Measurements from ENCODE around the gene HNRNPH3. TPM values are rescaled to one million over a fixed set of nuclear protein-coding genes. Genes with fewer than 3 reads are reported as not detected.

Gene HNRNPH3
- total RNA-seq, 1 donor from 2014 or later: 97.2 TPM

GRCh38 chr10:68336754-68337351, 5.0 kb downstream of the HNRNPH3 start:
- Mint-ChIP-seq H3K4me1 (ENCODE audit: unreplicated experiment) (peaks cover 46% of the 10 kb centered on the region), H3K27ac (ENCODE audit: unreplicated experiment) (peak overlapping the region; percentile 16), H3K4me3 (ENCODE audit: unreplicated experiment) (peak overlapping the region; percentile 55), H3K9me3 (ENCODE audit: unreplicated experiment) (no peaks in the 10 kb centered on the region), H3K36me3 (ENCODE audit: unreplicated experiment) (peaks cover 48% of the 10 kb centered on the region), H3K27me3 (ENCODE audit: unreplicated experiment) (no peaks in the 10 kb centered on the region)
- no peak for DNase-seq (ENCODE audit: extremely low spot score, unreplicated experiment)
- TF ChIP-seq CTCF (IDR thresholded peaks at IDR 0.05): no peak

GRCh38 chr10:68340358-68341080, 8.7 kb downstream of the HNRNPH3 start:
- Mint-ChIP-seq H3K4me3 (ENCODE audit: unreplicated experiment) (no peak overlapping the region), H3K27me3 (ENCODE audit: unreplicated experiment) (no peaks in the 10 kb centered on the region), H3K9me3 (ENCODE audit: unreplicated experiment) (no peaks in the 10 kb centered on the region), H3K4me1 (ENCODE audit: unreplicated experiment) (peaks cover 39% of the 10 kb centered on the region), H3K27ac (ENCODE audit: unreplicated experiment) (peak overlapping the region; percentile 45), H3K36me3 (ENCODE audit: unreplicated experiment) (peaks cover 62% of the 10 kb centered on the region)
- DNase-seq (ENCODE audit: extremely low spot score, unreplicated experiment): no peak
- no peak for TF ChIP-seq CTCF (IDR thresholded peaks at IDR 0.05)

DNA sequence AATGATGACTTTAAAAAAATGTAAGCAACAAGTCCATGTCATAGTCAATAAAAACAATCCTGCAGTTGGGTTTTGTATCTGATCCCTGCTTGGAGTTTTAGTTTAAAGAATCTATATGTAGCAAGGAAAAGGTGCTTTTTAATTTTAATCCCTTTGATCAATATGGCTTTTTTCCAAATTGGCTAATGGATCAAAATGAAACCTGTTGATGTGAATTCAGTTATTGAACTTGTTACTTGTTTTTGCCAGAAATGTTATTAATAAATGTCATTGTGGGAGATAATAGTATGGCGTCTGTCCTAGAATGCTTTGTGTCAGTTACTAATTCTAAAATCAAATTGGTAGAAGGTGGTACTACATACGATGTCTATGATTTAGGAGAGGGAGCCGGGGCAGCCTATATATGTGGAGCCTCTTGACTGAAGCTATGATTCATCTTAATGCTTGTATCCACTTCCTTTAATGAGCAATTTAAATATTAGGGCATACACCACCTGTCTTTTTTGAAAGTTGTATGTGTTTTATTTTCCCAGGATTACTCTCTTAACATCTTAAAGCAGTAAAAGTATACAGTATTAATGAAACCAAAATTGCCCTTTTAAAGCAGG, 11.1 kb downstream of the HNRNPH3 start:
- Mint-ChIP-seq H3K4me1 (ENCODE audit: unreplicated experiment) (peaks cover 14% of the 10 kb centered on the region), H3K36me3 (ENCODE audit: unreplicated experiment) (peaks cover 67% of the 10 kb centered on the region), H3K9me3 (ENCODE audit: unreplicated experiment) (no peaks in the 10 kb centered on the region), H3K27ac (ENCODE audit: unreplicated experiment) (no peak overlapping the region), H3K4me3 (ENCODE audit: unreplicated experiment) (no peak overlapping the region), H3K27me3 (ENCODE audit: unreplicated experiment) (no peaks in the 10 kb centered on the region)
- no peak for TF ChIP-seq CTCF (IDR thresholded peaks at IDR 0.05)
- no peak for DNase-seq (ENCODE audit: extremely low spot score, unreplicated experiment)

DNA sequence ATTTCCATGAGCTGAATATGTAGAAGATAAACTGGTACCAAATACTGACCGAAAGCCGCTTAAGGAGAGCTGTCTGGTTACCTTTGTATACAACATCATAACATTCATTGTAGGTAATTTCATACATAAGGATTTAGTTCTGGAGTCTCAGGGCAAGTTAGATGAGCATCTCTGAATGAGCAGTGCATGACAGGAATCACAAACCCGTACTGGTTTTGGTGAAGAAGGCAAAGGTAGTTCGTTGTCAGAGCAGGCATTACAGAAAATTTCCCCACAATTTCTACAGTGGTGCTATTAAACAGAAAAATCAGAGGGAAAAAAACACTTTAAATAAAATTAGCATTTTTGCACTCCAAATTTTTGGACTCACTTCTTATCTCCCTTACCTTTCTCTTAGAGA, 13.8 kb downstream of the HNRNPH3 start:
- TF ChIP-seq CTCF (IDR thresholded peaks at IDR 0.05): no peak
- Mint-ChIP-seq H3K9me3 (ENCODE audit: unreplicated experiment) (no peaks in the 10 kb centered on the region), H3K36me3 (ENCODE audit: unreplicated experiment) (peaks cover 51% of the 10 kb centered on the region), H3K27me3 (ENCODE audit: unreplicated experiment) (no peaks in the 10 kb centered on the region), H3K4me1 (ENCODE audit: unreplicated experiment) (peaks cover 8% of the 10 kb centered on the region), H3K4me3 (ENCODE audit: unreplicated experiment) (no peak overlapping the region), H3K27ac (ENCODE audit: unreplicated experiment) (peak overlapping the region; percentile 35)
- no peak for DNase-seq (ENCODE audit: extremely low spot score, unreplicated experiment)

DNA sequence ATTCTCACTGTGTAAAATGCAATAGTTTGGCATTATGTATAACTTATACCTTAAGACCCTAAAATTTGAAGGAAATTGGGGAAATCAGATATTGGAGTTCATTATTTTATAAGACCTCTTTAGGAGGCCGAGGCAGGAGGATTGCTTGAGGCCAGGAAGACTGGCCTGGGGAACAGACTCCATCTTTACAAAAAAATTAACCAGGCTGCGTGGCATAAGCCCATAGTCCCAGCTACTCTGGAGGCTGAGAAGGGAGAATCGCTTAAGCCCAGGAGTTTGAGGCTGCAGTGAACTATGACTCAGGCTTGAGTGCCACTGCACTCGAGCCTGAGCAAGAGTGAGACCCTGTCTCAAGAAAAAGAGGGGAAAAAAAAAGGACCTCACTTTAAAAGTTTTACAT, 14.9 kb downstream of the HNRNPH3 start:
- peaks cover 39% of the 10 kb centered on the region for H3K36me3 Mint-ChIP-seq (ENCODE audit: unreplicated experiment)
- peaks cover 8% of the 10 kb centered on the region for H3K4me1 Mint-ChIP-seq (ENCODE audit: unreplicated experiment)
- peak overlapping the region; percentile 13 for H3K27ac Mint-ChIP-seq (ENCODE audit: unreplicated experiment)
- no peak overlapping the region for H3K4me3 Mint-ChIP-seq (ENCODE audit: unreplicated experiment)
- DNase-seq (ENCODE audit: extremely low spot score, unreplicated experiment): no peak
- no peaks in the 10 kb centered on the region for H3K9me3 Mint-ChIP-seq (ENCODE audit: unreplicated experiment)
- TF ChIP-seq CTCF (IDR thresholded peaks at IDR 0.05): no peak
- H3K27me3 Mint-ChIP-seq (ENCODE audit: unreplicated experiment): no peaks in the 10 kb centered on the region

Measured in osteocyte (in vitro differentiated cells).